H9 (cell line): ENCODE data around the gene WFDC1. TPM values are rescaled to one million over a fixed set of nuclear protein-coding genes. Genes with fewer than 3 reads are reported as not detected.
"Not testable (repeated sequence)": the region's sequence is repeated elsewhere in the genome, so short reads cannot be mapped to it uniquely, and the experiment has no call there.

Experiments used
- DNase-seq: peaks from one replicate; pipeline ENCODE4 v3.0.0-alpha.2; 2017
- H2AFZ ChIP-seq: one replicate; pipeline ENCODE4 v1.6.1; 2013; ENCODE audit warnings: mild to moderate bottlenecking, low read length, control low read depth, moderate library complexity
- H2AK5ac ChIP-seq: 2 replicates; pipeline ENCODE4 v1.6.1; 2013; ENCODE audit warnings: low read length, control low read depth, mixed read lengths; ENCODE audit not compliant: insufficient read length
- H2BK120ac ChIP-seq: one replicate; pipeline ENCODE4 v1.6.1; 2013; ENCODE audit warnings: low read depth, mild to moderate bottlenecking, low read length, control low read depth, inconsistent platforms; ENCODE audit not compliant: poor library complexity, severe bottlenecking
- H2BK12ac ChIP-seq: 2 replicates; pipeline ENCODE4 v1.6.1; 2013; ENCODE audit warnings: low read length, control low read depth, mixed read lengths, low read depth; ENCODE audit not compliant: insufficient read length
- H2BK15ac ChIP-seq: 2 replicates; pipeline ENCODE4 v1.6.1; 2013; ENCODE audit warnings: low read depth, low read length, control low read depth
- H2BK20ac ChIP-seq: one replicate; pipeline ENCODE4 v1.6.1; 2013; ENCODE audit warnings: low read depth, mild to moderate bottlenecking, low read length, control low read depth, inconsistent platforms; ENCODE audit not compliant: poor library complexity, severe bottlenecking
- H2BK5ac ChIP-seq: 2 replicates; pipeline ENCODE4 v1.6.1; 2013; ENCODE audit warnings: low read length, control low read depth, mixed read lengths; ENCODE audit not compliant: insufficient read length
- H3K14ac ChIP-seq: 2 replicates; pipeline ENCODE4 v1.6.1; 2013; ENCODE audit warnings: low read length, control low read depth; ENCODE audit not compliant: insufficient read depth
- H3K18ac ChIP-seq: 2 replicates; pipeline ENCODE4 v1.6.1; 2013; ENCODE audit warnings: low read depth, mild to moderate bottlenecking, mixed read lengths, low read length, control low read depth; ENCODE audit not compliant: insufficient read length
- H3K23ac ChIP-seq: 2 replicates; pipeline ENCODE4 v1.6.1; 2013; ENCODE audit warnings: low read length, control low read depth, mixed read lengths, low read depth; ENCODE audit not compliant: insufficient read length
- H3K23me2 ChIP-seq: 2 replicates; pipeline ENCODE4 v1.6.1; 2013; ENCODE audit warnings: low read depth, mild to moderate bottlenecking, mixed read lengths, low read length, control low read depth; ENCODE audit not compliant: insufficient read length, poor library complexity, severe bottlenecking
- H3K27ac ChIP-seq: 2 replicates; pipeline ENCODE4 v1.5.1; 2013; ENCODE audit warnings: low read length, control low read depth, mixed read lengths, low read depth; ENCODE audit not compliant: insufficient read length
- H3K27me3 ChIP-seq: 2 replicates; pipeline ENCODE4 v1.6.1; 2013; ENCODE audit warnings: low read length, control low read depth, inconsistent platforms; ENCODE audit not compliant: insufficient read depth
- H3K4ac ChIP-seq: 2 replicates; pipeline ENCODE4 v1.6.1; 2013; ENCODE audit warnings: low read depth, mild to moderate bottlenecking, control low read depth, inconsistent platforms, low read length, moderate library complexity
- H3K4me1 ChIP-seq: 2 replicates; pipeline ENCODE4 v1.6.1; 2013; ENCODE audit warnings: low read length, control low read depth, inconsistent platforms; ENCODE audit not compliant: insufficient read depth
- H3K4me2 ChIP-seq: 2 replicates; pipeline ENCODE4 v1.6.1; 2013; ENCODE audit warnings: low read length, control low read depth, mixed read lengths; ENCODE audit not compliant: insufficient read length, insufficient read depth
- H3K56ac ChIP-seq: 2 replicates; pipeline ENCODE4 v1.6.1; 2013; ENCODE audit warnings: low read depth, mild to moderate bottlenecking, mixed read lengths, low read length, control low read depth; ENCODE audit not compliant: insufficient read length
- H3K79me1 ChIP-seq: 2 replicates; pipeline ENCODE4 v1.6.1; 2013; ENCODE audit warnings: low read depth, mild to moderate bottlenecking, moderate library complexity, low read length, control low read depth, inconsistent platforms; ENCODE audit not compliant: insufficient read depth, poor library complexity, severe bottlenecking
- H3K79me2 ChIP-seq: 2 replicates; pipeline ENCODE4 v1.6.1; 2013; ENCODE audit warnings: low read length, control low read depth, inconsistent platforms; ENCODE audit not compliant: insufficient read depth
- H3K9ac ChIP-seq: 2 replicates; pipeline ENCODE4 v1.6.1; 2013; ENCODE audit warnings: low read length, control low read depth, mixed read lengths; ENCODE audit not compliant: insufficient read length; ENCODE audit errors: extremely low read depth
- H3K9me3 ChIP-seq: one replicate; pipeline ENCODE4 v1.6.1; 2013; ENCODE audit warnings: low read depth, low read length, inconsistent platforms; ENCODE audit not compliant: control insufficient read depth
- H3T11ph ChIP-seq: one replicate; pipeline ENCODE4 v1.6.1; 2013; ENCODE audit warnings: mild to moderate bottlenecking, low read length, control low read depth, inconsistent platforms
- H4K20me1 ChIP-seq: one replicate; pipeline ENCODE4 v1.6.1; 2013; ENCODE audit not compliant: control insufficient read depth, insufficient read length, insufficient read depth
- H4K5ac ChIP-seq: 2 replicates; pipeline ENCODE4 v1.6.1; 2013; ENCODE audit warnings: low read depth, mild to moderate bottlenecking, mixed read lengths, low read length, control low read depth; ENCODE audit not compliant: insufficient read length
- H4K8ac ChIP-seq: replicated peaks from 2 replicates; pipeline ENCODE4 v1.6.1; 2013; ENCODE audit warnings: low read length, control low read depth, mixed read lengths, low read depth; ENCODE audit not compliant: insufficient read length
- H4K91ac ChIP-seq: 2 replicates; pipeline ENCODE4 v1.6.1; 2013; ENCODE audit warnings: low read depth, mild to moderate bottlenecking, moderate library complexity, mixed read lengths, low read length, control low read depth; ENCODE audit not compliant: insufficient read length
- H3K27ac Mint-ChIP-seq, 3 experiments: 2 replicates in 2 of 3; 3 replicates in 1 of 3; pipeline ENCODE4 v1.8.0; 2020 to 2021; ENCODE audit warnings: mixed read lengths in 3 of 3, mild to moderate bottlenecking in 1 of 3, moderate library complexity in 1 of 3
- H3K27me3 Mint-ChIP-seq: 2 replicates; pipeline ENCODE4 v1.8.0; 2021; ENCODE audit warnings: low read depth, mild to moderate bottlenecking, moderate library complexity, mixed read lengths
- H3K36me3 Mint-ChIP-seq, 3 experiments: 2 replicates in 2 of 3; 3 replicates in 1 of 3; pipeline ENCODE4 v1.8.0; 2020 to 2021; ENCODE audit warnings: low read depth in 3 of 3, mixed read lengths in 3 of 3; ENCODE audit not compliant: insufficient read depth in 1 of 3
- H3K4me1 Mint-ChIP-seq, 2 experiments: 2 replicates each; pipeline ENCODE4 v1.8.0; 2020; ENCODE audit warnings: mixed read lengths in 2 of 2
- H3K4me3 Mint-ChIP-seq, 2 experiments: 2 replicates in 1 of 2; 3 replicates in 1 of 2; pipeline ENCODE4 v1.8.0; 2020 to 2021; ENCODE audit warnings: mild to moderate bottlenecking in 2 of 2, mixed read lengths in 2 of 2, moderate library complexity in 1 of 2
- H3K9me3 Mint-ChIP-seq, 2 experiments: 2 replicates in 1 of 2; 3 replicates in 1 of 2; pipeline ENCODE4 v1.8.0; 2020; ENCODE audit warnings: mild to moderate bottlenecking in 2 of 2, mixed read lengths in 2 of 2, moderate library complexity in 1 of 2
- CTCF ChIP-seq: fragments of 200-600 bp; sonication (generic); conservative IDR thresholded peaks from 3 replicates; pipeline ENCODE4 v1.8.0; 2021; ENCODE audit warnings: antibody characterized with exemption, mild to moderate bottlenecking
- WGBS: extraction: QIAGEN DNeasy Blood & Tissue Kit; methylation state at CpG from one replicate; pipeline ENCODE4 v1.1.7; 2013; ENCODE audit warnings: missing lambda C conversion rate, low lambda C conversion rate, mixed read lengths; ENCODE audit not compliant: insufficient read length; ENCODE audit errors: extremely low coverage; 5-methylcytosine and 5-hydroxymethylcytosine counted together
- total RNA-seq: library from RNA; stranded (reverse); gene quantifications from 2 replicates; pipeline ENCODE4 v1.2.1, GENCODE V29; 2021

The WFDC1 gene
- total RNA-seq, 1 experiment from 2014 or later = 0.24 TPM

GRCh38 chr16:84334482-84334881 is 39.8 kb downstream of the WFDC1 start:
- no peak overlapping the region for H3K27ac Mint-ChIP-seq
- peaks cover 6 to 8% of the 10 kb centered on the region in 2 experiments; a peak in 3 of 5 replicates for H3K9me3 Mint-ChIP-seq
- H3K27me3 ChIP-seq = no peaks in the 10 kb centered on the region
- H2BK12ac ChIP-seq = no peak overlapping the region
- H4K8ac ChIP-seq = no peak overlapping the region
- H4K91ac ChIP-seq = no peak overlapping the region
- H3K23me2 ChIP-seq = no peaks in the 10 kb centered on the region
- no peak for TF ChIP-seq CTCF
- H3K27me3 Mint-ChIP-seq = peaks cover 2% of the 10 kb centered on the region
- H2BK15ac ChIP-seq = no peak overlapping the region
- H3K4me1 Mint-ChIP-seq = peaks cover 3 to 9% of the 10 kb centered on the region in 2 experiments; a peak in 3 of 4 replicates
- no peak overlapping the region for H4K5ac ChIP-seq
- no peak overlapping the region for H2AK5ac ChIP-seq
- H3K4me2 ChIP-seq = no peak overlapping the region
- no peak overlapping the region for H2BK20ac ChIP-seq
- no peak overlapping the region for H3T11ph ChIP-seq
- no peak overlapping the region for H2AFZ ChIP-seq
- no peak for DNase-seq
- H2BK120ac ChIP-seq = no peak overlapping the region
- no peak overlapping the region for H3K18ac ChIP-seq
- no peak overlapping the region for H3K14ac ChIP-seq
- no peaks in the 10 kb centered on the region for H4K20me1 ChIP-seq
- no CpG with 5 or more reads among the region's 1 CpG for WGBS
- H3K4me1 ChIP-seq = no peaks in the 10 kb centered on the region
- no peak overlapping the region for H2BK5ac ChIP-seq
- no peak overlapping the region for H3K56ac ChIP-seq
- no peaks in the 10 kb centered on the region for H3K9me3 ChIP-seq
- H3K79me2 ChIP-seq = no peaks in the 10 kb centered on the region
- no peaks in the 10 kb centered on the region; a peak in 2 of 7 replicates for H3K36me3 Mint-ChIP-seq
- H3K4me3 Mint-ChIP-seq = no peak overlapping the region
- no peak overlapping the region for H3K9ac ChIP-seq
- H3K79me1 ChIP-seq = no peaks in the 10 kb centered on the region
- no peak overlapping the region for H3K23ac ChIP-seq
- no peak overlapping the region for H3K27ac ChIP-seq
- no peak overlapping the region for H3K4ac ChIP-seq

- not testable (repeated sequence) for H2AFZ ChIP-seq, H4K20me1 ChIP-seq, H3K14ac ChIP-seq, H3K4me3 Mint-ChIP-seq, H3K9ac ChIP-seq, H3K36me3 Mint-ChIP-seq, H2BK120ac ChIP-seq, H3K18ac ChIP-seq, H3K4me2 ChIP-seq, H2BK12ac ChIP-seq, H3K27ac Mint-ChIP-seq, H2BK20ac ChIP-seq, H4K91ac ChIP-seq, H3K4me1 Mint-ChIP-seq, H2AK5ac ChIP-seq, H3T11ph ChIP-seq, H4K5ac ChIP-seq, H3K9me3 Mint-ChIP-seq, H3K4ac ChIP-seq, H3K4me1 ChIP-seq, H3K56ac ChIP-seq, H3K27ac ChIP-seq, H4K8ac ChIP-seq, DNase-seq, H3K79me1 ChIP-seq, H2BK15ac ChIP-seq, H3K23ac ChIP-seq, H3K9me3 ChIP-seq, H3K27me3 ChIP-seq, H3K27me3 Mint-ChIP-seq, H3K79me2 ChIP-seq, H3K23me2 ChIP-seq, H2BK5ac ChIP-seq
Observed at GRCh38 chr16:84337236-84337635, 42.6 kb downstream of the WFDC1 start.
